T-cell (primary cell): ENCODE results near the gene CLEC16A. TPM values are rescaled to one million over a fixed set of nuclear protein-coding genes. Genes with fewer than 3 reads are reported as not detected.

ENCODE experiments used
- ATAC-seq, 4 experiments: fragments of 200-7000 bp in 3 of 4; fragments of 150-1000 bp in 1 of 4; cut with Tn5 transposase; replicated peaks in 1 of 4; 1 replicate in 3 of 4; 2 replicates in 1 of 4; pipeline ENCODE4 v1.10.0; 2021; ENCODE audit warnings: moderate library complexity in 3 of 4, mild to moderate bottlenecking in 2 of 4, moderate number of reproducible peaks in 1 of 4
- CTCF ChIA-PET, 2 donors: fragments of 300-600 bp; sonication (Branson Sonifier 250); formaldehyde crosslinking; loops; one replicate each; lab custom pipeline; 2022; ENCODE audit warnings: antibody characterized with exemption in 2 of 2; lab: Charles Lee
- POLR2A ChIA-PET, 2 donors: fragments of 300-600 bp; sonication (Branson Sonifier 250); formaldehyde crosslinking; loops; one replicate each; lab custom pipeline; 2022; ENCODE audit warnings: antibody characterized with exemption in 2 of 2; lab: Charles Lee
- DNase-seq, 35 experiments: peaks; one replicate each; pipeline versions ENCODE4 v3.0.0 to v3.0.0-alpha.2; 2013 to 2023
- H3K27ac ChIP-seq: one replicate; pipeline ENCODE4 v1.5.1; 2013; ENCODE audit warnings: low read length
- H3K27me3 ChIP-seq, 2 experiments: replicated peaks in 1 of 2; 1 replicate in 1 of 2; 2 replicates in 1 of 2; pipeline versions ENCODE4 v1.6.1 to v1.7.0; 2013; ENCODE audit warnings: low read length in 1 of 2, mixed read lengths in 1 of 2; ENCODE audit not compliant: control insufficient read depth in 2 of 2, insufficient read depth in 2 of 2; ENCODE audit errors: extremely low read depth in 1 of 2
- H3K36me3 ChIP-seq, 2 donors: 1 replicate in 1 of 2; 2 replicates in 1 of 2; pipeline versions ENCODE4 v1.6.1 to v1.7.0; 2013; ENCODE audit warnings: low read length in 1 of 2; ENCODE audit not compliant: control insufficient read depth in 2 of 2, insufficient read depth in 1 of 2; ENCODE audit errors: extremely low read depth in 1 of 2
- H3K4me1 ChIP-seq, 2 experiments: 1 replicate in 1 of 2; 2 replicates in 1 of 2; pipeline versions ENCODE4 v1.6.1 to v1.7.0; 2013; ENCODE audit warnings: low read length in 2 of 2, mixed read lengths in 1 of 2; ENCODE audit not compliant: insufficient read depth in 2 of 2, control insufficient read depth in 1 of 2; ENCODE audit errors: extremely low read depth in 1 of 2
- H3K4me3 ChIP-seq, 2 donors: 1 replicate in 1 of 2; 2 replicates in 1 of 2; pipeline versions ENCODE4 v1.5.1 to v1.7.0; 2013; ENCODE audit warnings: mild to moderate bottlenecking in 2 of 2, low read length in 1 of 2, moderate library complexity in 1 of 2; ENCODE audit not compliant: control insufficient read depth in 1 of 2; ENCODE audit errors: extremely low read depth in 1 of 2
- H3K9me3 ChIP-seq: 2 replicates; pipeline ENCODE4 v1.7.0; 2013
- H3K27ac Mint-ChIP-seq, 2 donors: one replicate each; pipeline ENCODE4 v1.8.0; 2020 to 2021; ENCODE audit warnings: mild to moderate bottlenecking in 2 of 2, mixed read lengths in 2 of 2
- H3K27me3 Mint-ChIP-seq, 2 donors: one replicate each; pipeline ENCODE4 v1.8.0; 2021 to 2022; ENCODE audit warnings: mixed read lengths in 2 of 2
- H3K36me3 Mint-ChIP-seq: one replicate; pipeline ENCODE4 v1.8.0; 2021; ENCODE audit warnings: mixed read lengths
- H3K4me1 Mint-ChIP-seq, 3 donors: one replicate each; pipeline ENCODE4 v1.8.0; 2020 to 2022; ENCODE audit warnings: mixed read lengths in 3 of 3, mild to moderate bottlenecking in 1 of 3
- H3K4me3 Mint-ChIP-seq, 3 donors: one replicate each; pipeline ENCODE4 v1.8.0; 2020 to 2022; ENCODE audit warnings: mild to moderate bottlenecking in 3 of 3, mixed read lengths in 3 of 3, moderate library complexity in 3 of 3
- H3K9me3 Mint-ChIP-seq, 3 donors: one replicate each; pipeline ENCODE4 v1.8.0; 2020 to 2022; ENCODE audit warnings: mixed read lengths in 3 of 3
- WGBS: methylation state at CpG from one replicate; pipeline ENCODE4 v1.1.5; 2013; ENCODE audit warnings: missing lambda C conversion rate; ENCODE audit not compliant: insufficient coverage; 5-methylcytosine and 5-hydroxymethylcytosine counted together
- total RNA-seq, 35 experiments: library from RNA in 6 of 35; stranded (reverse) in 6 of 35; fragments of 120-200 nt in 1 of 35; gene quantifications; one replicate each; pipeline versions ENCODE4 v1.2.1 to v1.2.4 and lab custom pipeline; 2013 to 2026

CLEC16A gene
- total RNA-seq, 5 donors from 2014 or later (not counting 1 experiment from before 2014, with no cell fraction given), result 27.4 to 34.6 (median 28.7) TPM

- peak overlapping the region in 1 of 3 donors; percentile 39 for H3K4me3 Mint-ChIP-seq
- peaks cover 12% of the 10 kb centered on the region for H3K36me3 Mint-ChIP-seq
- Histone ChIP-seq H3K4me1 (peaks cover 10 to 24% of the 10 kb centered on the region in 2 experiments), H3K27ac (no peak overlapping the region), H3K9me3 (no peaks in the 10 kb centered on the region), H3K36me3 (peaks cover 0 to 3% of the 10 kb centered on the region in 2 donors), H3K27me3 (no peaks in the 10 kb centered on the region), H3K4me3 (no peak overlapping the region)
- ATAC-seq (peak in 1 of 4 experiments; percentile 11), DNase-seq (no peak)
- ChIA-PET POLR2A (no interaction called here), CTCF (no interaction called here)
- H3K4me1 Mint-ChIP-seq, result peaks cover 27 to 38% (median 36%) of the 10 kb centered on the region in 3 donors
- 100% methylated on average over 1 of the region's 4 CpGs for WGBS
- H3K27ac Mint-ChIP-seq, result peak overlapping the region; percentile 53 to 72
- no peaks in the 10 kb centered on the region for H3K27me3 Mint-ChIP-seq
- H3K9me3 Mint-ChIP-seq, result no peaks in the 10 kb centered on the region
Measured at GRCh38 chr16:11104168-11105037, 160.0 kb downstream of the CLEC16A start.

- peaks cover 10 to 16% of the 10 kb centered on the region in 2 experiments for H3K4me1 ChIP-seq
- H3K9me3 ChIP-seq, result no peaks in the 10 kb centered on the region
- H3K4me1 Mint-ChIP-seq, result peaks cover 27 to 30% (median 28%) of the 10 kb centered on the region in 3 donors
- H3K9me3 Mint-ChIP-seq, result no peaks in the 10 kb centered on the region
- H3K36me3 Mint-ChIP-seq, result peaks cover 8% of the 10 kb centered on the region
- peak in 13 of 35 experiments; percentile 8 to 54 (median 29) for DNase-seq
- H3K27ac ChIP-seq, result no peak overlapping the region
- POLR2A ChIA-PET, result interaction anchor here in 1 of 2 donors (0.6 kb wide), 1 partner anchor 45 kb away, joined by 3 read pairs; no protein-coding TSS in a partner anchor
- CTCF ChIA-PET, result interaction anchor here in 1 of 2 donors (0.6 kb wide), 1 partner anchor 100 kb away, joined by 3 read pairs; no protein-coding TSS in a partner anchor
- peak overlapping the region in 1 of 3 donors; percentile 39 for H3K4me3 Mint-ChIP-seq
- no peaks in the 10 kb centered on the region for H3K27me3 Mint-ChIP-seq
- H3K36me3 ChIP-seq, result peaks cover 0 to 3% of the 10 kb centered on the region in 2 donors
- peak; percentile 72 to 97 (median 76) for ATAC-seq
- peak overlapping the region; percentile 53 to 72 for H3K27ac Mint-ChIP-seq
- H3K27me3 ChIP-seq, result no peaks in the 10 kb centered on the region
- 13% methylated on average over 5 of the region's 7 CpGs for WGBS
- H3K4me3 ChIP-seq, result no peak overlapping the region
Measured at GRCh38 chr16:11105038-11105903, 160.9 kb downstream of the CLEC16A start.

GRCh38 chr16:11106726-11107125 lies 162.4 kb downstream of the CLEC16A start:
- H3K4me1 Mint-ChIP-seq, result peaks cover 26 to 28% (median 28%) of the 10 kb centered on the region in 3 donors
- H3K4me1 ChIP-seq, result peaks cover 10 to 14% of the 10 kb centered on the region in 2 experiments
- H3K36me3 ChIP-seq, result peaks cover 0 to 3% of the 10 kb centered on the region in 2 donors
- no peak overlapping the region for H3K27ac Mint-ChIP-seq
- H3K27ac ChIP-seq, result no peak overlapping the region
- ChIA-PET POLR2A (interaction anchor here (0.5 to 0.7 kb wide), 2 partner anchors 670 to 695 kb away, joined by 4 to 15 read pairs; no protein-coding TSS in a partner anchor), CTCF (no interaction called here)
- no peak overlapping the region for H3K4me3 Mint-ChIP-seq
- DNase-seq (no peak), ATAC-seq (no peak)
- H3K27me3 Mint-ChIP-seq, result no peaks in the 10 kb centered on the region
- no peaks in the 10 kb centered on the region for H3K27me3 ChIP-seq
- peaks cover 0 to 5% (median 0%) of the 10 kb centered on the region in 3 donors for H3K9me3 Mint-ChIP-seq
- H3K4me3 ChIP-seq, result no peak overlapping the region
- no peaks in the 10 kb centered on the region for H3K9me3 ChIP-seq
- H3K36me3 Mint-ChIP-seq, result peaks cover 15% of the 10 kb centered on the region
- WGBS, result 100% methylated on average over 1 of the region's 6 CpGs

GRCh38 chr16:11107780-11108465 lies 163.6 kb downstream of the CLEC16A start:
- Mint-ChIP-seq H3K4me1 (peaks cover 28 to 33% (median 28%) of the 10 kb centered on the region in 3 donors), H3K9me3 (peaks cover 0 to 5% (median 0%) of the 10 kb centered on the region in 3 donors), H3K27me3 (no peaks in the 10 kb centered on the region), H3K4me3 (no peak overlapping the region), H3K36me3 (peaks cover 8% of the 10 kb centered on the region), H3K27ac (no peak overlapping the region)
- Histone ChIP-seq H3K9me3 (no peaks in the 10 kb centered on the region), H3K36me3 (peaks cover 0 to 2% of the 10 kb centered on the region in 2 donors), H3K4me3 (no peak overlapping the region), H3K27me3 (no peaks in the 10 kb centered on the region), H3K27ac (no peak overlapping the region), H3K4me1 (peaks cover 10 to 20% of the 10 kb centered on the region in 2 experiments)
- DNase-seq, result no peak
- WGBS, result 98% methylated on average over 5 of the region's 8 CpGs
- POLR2A ChIA-PET, result no interaction called here
- CTCF ChIA-PET, result no interaction called here
- no peak for ATAC-seq

GRCh38 chr16:11108466-11108805 lies 164.1 kb downstream of the CLEC16A start:
- ChIA-PET CTCF (no interaction called here), POLR2A (no interaction called here)
- Histone ChIP-seq H3K27ac (no peak overlapping the region), H3K4me1 (peaks cover 10 to 25% of the 10 kb centered on the region in 2 experiments), H3K4me3 (no peak overlapping the region), H3K9me3 (no peaks in the 10 kb centered on the region), H3K27me3 (no peaks in the 10 kb centered on the region), H3K36me3 (no peaks in the 10 kb centered on the region)
- Mint-ChIP-seq H3K4me3 (no peak overlapping the region), H3K27ac (no peak overlapping the region), H3K27me3 (no peaks in the 10 kb centered on the region), H3K36me3 (peaks cover 8% of the 10 kb centered on the region), H3K4me1 (peaks cover 33 to 36% (median 33%) of the 10 kb centered on the region in 3 donors), H3K9me3 (peaks cover 0 to 5% (median 0%) of the 10 kb centered on the region in 3 donors)
- ATAC-seq, result no peak
- DNase-seq, result no peak
